ENCODE results near the gene DYNLT1.

DYNLT1 gene

DNA sequence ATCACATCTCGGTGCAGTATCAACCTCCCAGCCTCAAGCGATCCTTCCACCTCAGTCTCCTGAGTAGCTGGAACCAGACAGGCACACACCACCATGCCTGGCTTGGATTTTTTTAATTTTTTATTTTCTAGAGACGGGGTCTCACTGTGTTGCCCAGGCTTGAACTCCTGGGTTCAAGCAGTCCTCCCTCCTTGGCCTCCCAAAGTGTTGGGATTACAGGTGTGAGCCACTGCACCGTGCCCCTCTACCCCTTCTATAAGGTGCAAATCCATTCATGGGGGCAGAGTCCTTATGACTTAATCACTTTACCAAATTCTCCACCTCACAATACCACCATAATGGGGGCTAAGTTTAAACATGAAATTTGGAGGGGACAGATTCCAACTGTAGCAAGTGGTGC is 47.0 kb downstream of the DYNLT1 start:
- peaks cover 3 to 68% (median 46%) of the 10 kb centered on the region in 4 experiments for H3K36me3 ChIP-seq (ENCODE audit: control insufficient read depth in 4 of 4, insufficient read depth in 4 of 4, low read length in 3 of 4)
- H3K9me3 ChIP-seq (ENCODE audit: control extremely low read depth in 1 of 5, control insufficient read depth in 4 of 5, insufficient read depth in 2 of 5, low read depth in 1 of 5, low read length in 4 of 5), result no peaks in the 10 kb centered on the region
- ChIA-PET POLR2A (no interaction called here), CTCF (interaction anchor here (1.4 to 1.5 kb wide), 3 partner anchors 28 to 376 kb away, joined by 4 to 7 read pairs (median 7); no protein-coding TSS in a partner anchor)
- H3K27ac ChIP-seq (ENCODE audit: insufficient read depth in 1 of 2, low read depth in 1 of 2, low read length in 2 of 2, poor library complexity in 1 of 2, severe bottlenecking in 2 of 2), result no peak overlapping the region
- H3K4me1 ChIP-seq (ENCODE audit: control extremely low read depth in 1 of 4, control insufficient read depth in 4 of 4, insufficient read depth in 4 of 4, low read length in 3 of 4), result peaks cover 0 to 2% (median 0%) of the 10 kb centered on the region in 4 experiments
- 90% methylated on average over 2 of the region's 4 CpGs for WGBS (ENCODE audit: insufficient coverage)
- no peak overlapping the region for H3K4me3 ChIP-seq (ENCODE audit: control insufficient read depth in 1 of 7, extremely low read depth in 1 of 7, insufficient read depth in 4 of 7, low read depth in 2 of 7, low read length in 6 of 7)
- no peak for DNase-seq
- no peaks in the 10 kb centered on the region for H3K27me3 ChIP-seq (replicated peaks in 2 of 5; ENCODE audit: control insufficient read depth in 4 of 5, insufficient read depth in 5 of 5, low read length in 4 of 5)

GRCh38 chr6:158596861-158597260 is 47.7 kb downstream of the DYNLT1 start:
- WGBS (ENCODE audit: insufficient coverage), result 90% methylated on average over 3 of the region's 6 CpGs

GRCh38 chr6:158595223-158595622 is 49.3 kb downstream of the DYNLT1 start:
- CTCF ChIA-PET, result interaction anchor here (0.9 to 3.3 kb wide), 10 partner anchors 8 to 386 kb away, joined by 3 to 13 read pairs (median 6); no protein-coding TSS in a partner anchor
- peak; percentile 37 to 67 (median 61) for DNase-seq
- peaks cover 7 to 81% (median 60%) of the 10 kb centered on the region in 4 experiments for H3K36me3 ChIP-seq (ENCODE audit: control insufficient read depth in 4 of 4, insufficient read depth in 4 of 4, low read length in 3 of 4)

More at GRCh38 chr6:158596861-158597260, 47.7 kb downstream of the DYNLT1 start:
- Histone ChIP-seq H3K27ac (ENCODE audit: insufficient read depth in 1 of 2, low read depth in 1 of 2, low read length in 2 of 2, poor library complexity in 1 of 2, severe bottlenecking in 2 of 2) (no peak overlapping the region), H3K9me3 (ENCODE audit: control extremely low read depth in 1 of 5, control insufficient read depth in 4 of 5, insufficient read depth in 2 of 5, low read depth in 1 of 5, low read length in 4 of 5) (no peaks in the 10 kb centered on the region), H3K36me3 (ENCODE audit: control insufficient read depth in 4 of 4, insufficient read depth in 4 of 4, low read length in 3 of 4) (peaks cover 3 to 70% (median 47%) of the 10 kb centered on the region in 4 experiments), H3K4me1 (ENCODE audit: control extremely low read depth in 1 of 4, control insufficient read depth in 4 of 4, insufficient read depth in 4 of 4, low read length in 3 of 4) (peaks cover 0 to 2% (median 0%) of the 10 kb centered on the region in 4 experiments), H3K4me3 (ENCODE audit: control insufficient read depth in 1 of 7, extremely low read depth in 1 of 7, insufficient read depth in 4 of 7, low read depth in 2 of 7, low read length in 6 of 7) (no peak overlapping the region), H3K27me3 (replicated peaks in 2 of 5; ENCODE audit: control insufficient read depth in 4 of 5, insufficient read depth in 5 of 5, low read length in 4 of 5) (no peaks in the 10 kb centered on the region)
- CTCF ChIA-PET, result interaction anchor here (1.5 to 3.0 kb wide), 3 partner anchors 27 to 383 kb away, joined by 7 to 13 read pairs (median 7); no protein-coding TSS in a partner anchor
- POLR2A ChIA-PET, result no interaction called here
- DNase-seq, result no peak

DNA sequence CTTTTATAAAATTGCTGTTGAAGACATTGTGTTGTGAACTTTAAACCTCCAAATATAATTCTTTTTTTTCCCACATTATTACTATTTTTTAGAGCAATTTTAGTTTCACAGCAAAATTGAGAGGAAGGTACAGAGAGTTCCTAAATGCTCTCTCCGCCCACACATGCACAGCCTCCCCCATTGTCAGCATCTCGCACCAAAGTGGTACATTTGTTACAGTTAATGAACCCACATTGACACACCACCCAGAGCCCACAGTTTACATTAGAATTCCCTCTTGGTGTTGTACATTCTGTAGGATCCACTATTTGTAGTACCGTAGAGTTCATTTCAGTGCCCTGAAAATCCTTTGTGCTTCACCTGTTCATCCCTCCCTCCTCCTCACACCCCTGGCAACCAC is 50.9 kb downstream of the DYNLT1 start:
- peaks cover 4 to 82% (median 53%) of the 10 kb centered on the region in 4 experiments for H3K36me3 ChIP-seq (ENCODE audit: control insufficient read depth in 4 of 4, insufficient read depth in 4 of 4, low read length in 3 of 4)
- H3K9me3 ChIP-seq (ENCODE audit: control extremely low read depth in 1 of 5, control insufficient read depth in 4 of 5, insufficient read depth in 2 of 5, low read depth in 1 of 5, low read length in 4 of 5), result no peaks in the 10 kb centered on the region
- H3K4me3 ChIP-seq (ENCODE audit: control insufficient read depth in 1 of 7, extremely low read depth in 1 of 7, insufficient read depth in 4 of 7, low read depth in 2 of 7, low read length in 6 of 7), result no peak overlapping the region
- ChIA-PET CTCF (interaction anchor here (0.6 to 3.3 kb wide), 7 partner anchors 10 to 380 kb away, joined by 3 to 13 read pairs (median 7); no protein-coding TSS in a partner anchor), POLR2A (no interaction called here)
- no peaks in the 10 kb centered on the region for H3K27me3 ChIP-seq (replicated peaks in 2 of 5; ENCODE audit: control insufficient read depth in 4 of 5, insufficient read depth in 5 of 5, low read length in 4 of 5)
- WGBS (ENCODE audit: insufficient coverage), result 100% methylated on average over 1 of the region's 3 CpGs
- H3K27ac ChIP-seq (ENCODE audit: insufficient read depth in 1 of 2, low read depth in 1 of 2, low read length in 2 of 2, poor library complexity in 1 of 2, severe bottlenecking in 2 of 2), result no peak overlapping the region
- peaks cover 0 to 2% (median 0%) of the 10 kb centered on the region in 4 experiments for H3K4me1 ChIP-seq (ENCODE audit: control extremely low read depth in 1 of 4, control insufficient read depth in 4 of 4, insufficient read depth in 4 of 4, low read length in 3 of 4)
- DNase-seq, result no peak

More at GRCh38 chr6:158595223-158595622, 49.3 kb downstream of the DYNLT1 start:
- Histone ChIP-seq H3K27ac (ENCODE audit: insufficient read depth in 1 of 2, low read depth in 1 of 2, low read length in 2 of 2, poor library complexity in 1 of 2, severe bottlenecking in 2 of 2) (no peak overlapping the region), H3K9me3 (ENCODE audit: control extremely low read depth in 1 of 5, control insufficient read depth in 4 of 5, insufficient read depth in 2 of 5, low read depth in 1 of 5, low read length in 4 of 5) (no peaks in the 10 kb centered on the region), H3K4me1 (ENCODE audit: control extremely low read depth in 1 of 4, control insufficient read depth in 4 of 4, insufficient read depth in 4 of 4, low read length in 3 of 4) (peaks cover 0 to 2% (median 0%) of the 10 kb centered on the region in 4 experiments), H3K4me3 (ENCODE audit: control insufficient read depth in 1 of 7, extremely low read depth in 1 of 7, insufficient read depth in 4 of 7, low read depth in 2 of 7, low read length in 6 of 7) (no peak overlapping the region), H3K27me3 (replicated peaks in 2 of 5; ENCODE audit: control insufficient read depth in 4 of 5, insufficient read depth in 5 of 5, low read length in 4 of 5) (no peaks in the 10 kb centered on the region)
- no CpG with 5 or more reads among the region's 5 CpGs for WGBS (ENCODE audit: insufficient coverage)
- POLR2A ChIA-PET, result no interaction called here

DNA sequence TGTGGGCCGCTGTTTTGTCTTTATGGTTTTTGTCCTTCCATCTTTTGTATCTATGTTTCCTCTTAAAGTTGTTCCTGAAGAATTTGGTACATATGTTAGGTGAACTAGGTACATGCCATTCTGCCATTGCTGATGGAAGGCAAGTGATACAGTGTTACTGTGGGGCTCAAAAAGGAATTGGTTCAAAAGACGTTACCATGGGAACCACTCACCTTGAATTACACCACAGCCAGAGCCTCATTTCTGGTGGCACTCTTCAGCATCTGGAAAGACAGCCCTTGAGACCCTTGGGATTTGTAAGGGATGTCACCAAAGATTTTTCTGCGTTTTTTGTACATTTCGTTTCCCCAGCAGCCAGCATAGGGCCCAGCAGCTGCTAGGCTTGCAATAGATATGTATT is 52.7 kb downstream of the DYNLT1 start:
- ChIA-PET POLR2A (interaction anchor here (0.6 kb wide), 1 partner anchor 15 kb away, joined by 3 read pairs; no protein-coding TSS in a partner anchor), CTCF (interaction anchor here (0.6 to 1.6 kb wide), 4 partner anchors 99 to 383 kb away, joined by 3 to 4 read pairs (median 3); no protein-coding TSS in a partner anchor)
- H3K27ac ChIP-seq (ENCODE audit: insufficient read depth in 1 of 2, low read depth in 1 of 2, low read length in 2 of 2, poor library complexity in 1 of 2, severe bottlenecking in 2 of 2), result no peak overlapping the region
- WGBS (ENCODE audit: insufficient coverage), result no CpG with 5 or more reads among the region's 4 CpGs
- no peak for DNase-seq
- peaks cover 5 to 86% (median 54%) of the 10 kb centered on the region in 4 experiments for H3K36me3 ChIP-seq (ENCODE audit: control insufficient read depth in 4 of 4, insufficient read depth in 4 of 4, low read length in 3 of 4)
- no peak overlapping the region for H3K4me3 ChIP-seq (ENCODE audit: control insufficient read depth in 1 of 7, extremely low read depth in 1 of 7, insufficient read depth in 4 of 7, low read depth in 2 of 7, low read length in 6 of 7)
- peaks cover 0 to 2% (median 0%) of the 10 kb centered on the region in 5 experiments for H3K9me3 ChIP-seq (ENCODE audit: control extremely low read depth in 1 of 5, control insufficient read depth in 4 of 5, insufficient read depth in 2 of 5, low read depth in 1 of 5, low read length in 4 of 5)
- H3K27me3 ChIP-seq (replicated peaks in 2 of 5; ENCODE audit: control insufficient read depth in 4 of 5, insufficient read depth in 5 of 5, low read length in 4 of 5), result no peaks in the 10 kb centered on the region
- no peaks in the 10 kb centered on the region for H3K4me1 ChIP-seq (ENCODE audit: control extremely low read depth in 1 of 4, control insufficient read depth in 4 of 4, insufficient read depth in 4 of 4, low read length in 3 of 4)

GRCh38 chr6:158591134-158591809 is 53.3 kb downstream of the DYNLT1 start:
- ChIA-PET POLR2A (interaction anchor here (0.6 kb wide), 1 partner anchor 15 kb away, joined by 3 read pairs; no protein-coding TSS in a partner anchor), CTCF (interaction anchor here (1.3 to 1.6 kb wide), 2 partner anchors 100 to 383 kb away, joined by 3 to 4 read pairs; no protein-coding TSS in a partner anchor)
- peaks cover 10 to 87% (median 56%) of the 10 kb centered on the region in 4 experiments for H3K36me3 ChIP-seq (ENCODE audit: control insufficient read depth in 4 of 4, insufficient read depth in 4 of 4, low read length in 3 of 4)

DNA sequence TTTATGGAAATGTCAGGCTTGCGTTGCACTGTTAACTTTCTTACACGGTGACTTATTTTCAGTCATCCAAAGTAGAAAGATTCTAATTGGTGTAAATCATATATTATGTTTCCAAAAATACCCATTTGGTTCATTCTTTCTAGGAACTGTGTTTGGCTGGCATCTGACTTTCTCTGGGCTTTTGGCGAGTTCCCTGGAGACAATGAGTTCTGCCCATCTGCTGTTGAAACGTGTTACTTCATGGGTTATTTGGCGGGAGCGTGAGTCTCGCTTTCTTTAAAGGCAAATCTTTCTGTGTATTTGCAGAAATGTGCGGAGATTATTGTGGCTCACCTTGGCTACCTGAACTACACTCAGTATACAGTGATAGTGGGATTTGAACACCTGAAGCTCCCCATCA is 55.2 kb downstream of the DYNLT1 start:
- H3K4me3 ChIP-seq (ENCODE audit: control insufficient read depth in 1 of 7, extremely low read depth in 1 of 7, insufficient read depth in 4 of 7, low read depth in 2 of 7, low read length in 6 of 7), result no peak overlapping the region
- DNase-seq, result no peak
- no peaks in the 10 kb centered on the region for H3K27me3 ChIP-seq (replicated peaks in 2 of 5; ENCODE audit: control insufficient read depth in 4 of 5, insufficient read depth in 5 of 5, low read length in 4 of 5)
- POLR2A ChIA-PET, result no interaction called here
- no peaks in the 10 kb centered on the region for H3K4me1 ChIP-seq (ENCODE audit: control extremely low read depth in 1 of 4, control insufficient read depth in 4 of 4, insufficient read depth in 4 of 4, low read length in 3 of 4)
- WGBS (ENCODE audit: insufficient coverage), result 100% methylated on average over 4 of the region's 8 CpGs
- peaks cover 0 to 14% (median 0%) of the 10 kb centered on the region in 5 experiments for H3K9me3 ChIP-seq (ENCODE audit: control extremely low read depth in 1 of 5, control insufficient read depth in 4 of 5, insufficient read depth in 2 of 5, low read depth in 1 of 5, low read length in 4 of 5)
- peaks cover 19 to 94% (median 67%) of the 10 kb centered on the region in 4 experiments for H3K36me3 ChIP-seq (ENCODE audit: control insufficient read depth in 4 of 4, insufficient read depth in 4 of 4, low read length in 3 of 4)
- no peak overlapping the region for H3K27ac ChIP-seq (ENCODE audit: insufficient read depth in 1 of 2, low read depth in 1 of 2, low read length in 2 of 2, poor library complexity in 1 of 2, severe bottlenecking in 2 of 2)
- CTCF ChIA-PET, result interaction anchor here (1.2 to 1.4 kb wide), 2 partner anchors 89 to 375 kb away, joined by 3 to 8 read pairs; no protein-coding TSS in a partner anchor

More at GRCh38 chr6:158591134-158591809, 53.3 kb downstream of the DYNLT1 start:
- Histone ChIP-seq H3K9me3 (ENCODE audit: control extremely low read depth in 1 of 5, control insufficient read depth in 4 of 5, insufficient read depth in 2 of 5, low read depth in 1 of 5, low read length in 4 of 5) (peaks cover 0 to 7% (median 0%) of the 10 kb centered on the region in 5 experiments), H3K27me3 (replicated peaks in 2 of 5; ENCODE audit: control insufficient read depth in 4 of 5, insufficient read depth in 5 of 5, low read length in 4 of 5) (no peaks in the 10 kb centered on the region), H3K4me3 (ENCODE audit: control insufficient read depth in 1 of 7, extremely low read depth in 1 of 7, insufficient read depth in 4 of 7, low read depth in 2 of 7, low read length in 6 of 7) (no peak overlapping the region), H3K4me1 (ENCODE audit: control extremely low read depth in 1 of 4, control insufficient read depth in 4 of 4, insufficient read depth in 4 of 4, low read length in 3 of 4) (no peaks in the 10 kb centered on the region), H3K27ac (ENCODE audit: insufficient read depth in 1 of 2, low read depth in 1 of 2, low read length in 2 of 2, poor library complexity in 1 of 2, severe bottlenecking in 2 of 2) (no peak overlapping the region)
- WGBS (ENCODE audit: insufficient coverage), result 100% methylated on average over 5 of the region's 7 CpGs
- no peak for DNase-seq

Measured in common myeloid progenitor, CD34-positive (primary cell).